ENCODE measurements around the gene CD164L2.
A peak's percentile ranks its signal among the peaks of the same experiment; 100 is the strongest.

Gene CD164L2

GRCh38 chr1:27346991-27347624 is 36.0 kb downstream of the CD164L2 start:
- no peak for DNase-seq (ENCODE audit: low read depth)

GRCh38 chr1:27346357-27346756 is 36.8 kb downstream of the CD164L2 start:
- DNase-seq (ENCODE audit: low read depth) = no peak

GRCh38 chr1:27345272-27345671 is 37.9 kb downstream of the CD164L2 start:
- DNase-seq (ENCODE audit: low read depth) = no peak

DNA sequence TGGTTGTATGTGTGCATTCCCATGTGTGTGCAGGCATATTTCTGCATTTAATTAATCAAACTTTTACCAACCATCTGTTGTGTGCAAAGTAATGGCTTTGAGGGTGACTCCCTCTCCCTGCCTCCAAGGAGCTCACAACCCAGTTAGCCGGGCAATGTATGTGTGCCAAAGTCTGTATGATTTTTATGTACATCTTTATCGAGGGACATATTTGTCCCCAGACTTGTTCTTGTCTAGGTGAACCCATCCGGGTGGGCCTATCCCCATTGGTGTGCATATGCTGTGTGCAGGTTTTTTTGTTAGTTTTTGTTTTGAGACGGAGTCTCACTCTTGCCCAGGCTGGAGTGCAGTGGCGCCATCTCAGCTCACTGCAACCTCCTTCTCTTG is 39.5 kb downstream of the CD164L2 start:
- DNase-seq (ENCODE audit: low read depth) = no peak

- DNase-seq (ENCODE audit: low read depth) = peak; percentile 63
These were observed 40.1 kb downstream of the CD164L2 start for GRCh38 chr1:27342778-27343638.

- DNase-seq (ENCODE audit: low read depth) = no peak
These were observed 40.7 kb downstream of the CD164L2 start for GRCh38 chr1:27342391-27342777.

DNA sequence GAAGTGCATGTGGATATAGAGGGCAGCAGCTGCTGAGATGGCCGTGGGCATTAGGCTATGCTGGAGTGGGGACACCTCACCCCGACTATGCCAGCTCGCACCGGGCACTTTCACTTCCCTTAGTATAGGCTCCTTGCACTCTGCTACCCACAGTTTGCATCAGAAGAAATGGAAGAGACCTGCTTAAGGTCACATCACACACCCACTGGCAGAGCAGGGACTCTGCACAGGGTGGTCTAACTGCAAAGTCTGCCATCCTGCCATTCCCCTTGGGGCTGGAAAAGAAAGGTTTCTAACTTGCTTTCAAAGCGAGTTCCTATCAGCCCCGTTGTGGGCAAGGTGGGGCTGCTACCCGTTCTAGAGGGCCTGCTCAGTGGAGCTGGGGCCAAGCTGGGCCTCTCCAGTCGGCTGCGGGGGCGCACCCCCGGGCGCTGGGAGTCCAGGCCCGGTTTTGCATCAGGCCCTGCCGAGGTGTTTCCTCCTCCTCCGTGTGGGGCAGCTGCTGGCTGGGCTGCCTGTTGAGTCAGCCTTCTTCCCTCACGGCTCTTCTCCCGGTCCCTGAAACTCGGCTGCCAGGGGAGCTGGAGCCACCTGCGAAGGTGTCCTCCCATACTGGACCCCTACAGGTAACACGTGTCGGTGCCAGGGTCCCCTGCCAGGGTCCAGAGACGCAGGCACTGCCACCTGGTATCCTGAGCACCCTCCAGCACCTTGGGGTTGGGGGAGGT is 41.4 kb downstream of the CD164L2 start, which contains the start of gene SYTL1:
TSS of gene SYTL1 (plus strand) at position 498 of the 728 bp plus-strand sequence. CDS start 3,313 bp downstream, outside the sequence.
- DNase-seq (ENCODE audit: low read depth) = peak; percentile 55

DNA sequence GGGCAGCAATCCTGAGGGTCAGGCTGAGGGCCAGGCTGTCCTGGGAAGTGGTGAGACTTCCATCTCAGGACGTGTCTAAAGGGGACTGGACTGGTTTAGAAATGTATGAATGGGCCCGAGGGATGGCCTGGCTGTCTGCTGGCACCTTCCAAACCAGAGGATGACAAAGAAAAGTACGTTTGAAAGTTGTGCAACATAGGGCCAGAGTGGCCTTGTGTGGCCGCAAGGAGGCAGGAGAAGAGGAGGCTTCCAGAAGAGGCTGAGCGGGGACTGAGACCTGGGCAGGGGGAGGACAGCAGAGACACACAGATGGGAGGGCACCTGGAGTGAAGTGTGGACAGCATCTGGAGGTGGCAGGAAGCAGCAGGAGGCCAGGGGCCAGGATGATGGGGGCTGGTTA is 43.9 kb downstream of the CD164L2 start:
- DNase-seq (ENCODE audit: low read depth) = no peak

DNA sequence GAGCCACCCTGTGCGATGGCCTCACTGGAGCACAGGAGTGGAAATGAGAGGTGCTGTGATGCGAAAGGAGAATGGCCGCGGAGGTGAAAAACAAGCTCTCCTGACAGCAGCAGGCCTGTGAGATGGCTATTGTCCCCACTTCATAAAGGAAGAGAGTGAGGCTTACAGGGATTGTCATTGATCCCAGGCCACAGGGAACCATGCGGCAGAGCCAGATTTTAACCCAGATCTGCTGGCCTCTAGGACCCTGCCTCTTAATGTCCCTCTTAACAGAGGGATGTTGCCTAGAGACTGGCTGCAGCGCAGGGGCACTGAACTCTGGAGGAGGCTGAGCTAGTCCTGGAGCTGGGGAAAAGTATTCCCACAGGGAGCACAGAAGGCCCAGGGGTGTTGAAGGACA is 44.4 kb downstream of the CD164L2 start:
- no peak for DNase-seq (ENCODE audit: low read depth)

DNA sequence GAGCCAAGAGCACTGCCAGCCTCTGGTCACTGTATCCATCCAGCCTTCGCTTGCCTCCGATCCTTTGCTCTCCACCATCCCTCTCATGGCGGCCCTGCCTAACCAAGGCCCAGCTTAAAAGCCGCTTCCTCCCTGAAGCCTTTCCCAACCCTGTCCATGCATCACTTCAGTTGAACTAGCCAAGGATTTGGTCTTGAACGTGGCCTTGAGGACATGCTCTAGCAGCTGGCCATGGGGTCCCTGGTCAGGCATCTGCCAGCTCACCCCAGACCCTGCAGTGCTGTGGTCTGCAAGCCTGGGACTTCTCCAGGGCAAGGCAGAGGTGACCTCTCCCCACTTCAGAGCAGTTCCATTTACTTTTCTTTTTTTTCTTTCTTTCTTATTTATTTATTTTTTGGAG is 46.4 kb downstream of the CD164L2 start:
- DNase-seq (ENCODE audit: low read depth) = no peak

DNA sequence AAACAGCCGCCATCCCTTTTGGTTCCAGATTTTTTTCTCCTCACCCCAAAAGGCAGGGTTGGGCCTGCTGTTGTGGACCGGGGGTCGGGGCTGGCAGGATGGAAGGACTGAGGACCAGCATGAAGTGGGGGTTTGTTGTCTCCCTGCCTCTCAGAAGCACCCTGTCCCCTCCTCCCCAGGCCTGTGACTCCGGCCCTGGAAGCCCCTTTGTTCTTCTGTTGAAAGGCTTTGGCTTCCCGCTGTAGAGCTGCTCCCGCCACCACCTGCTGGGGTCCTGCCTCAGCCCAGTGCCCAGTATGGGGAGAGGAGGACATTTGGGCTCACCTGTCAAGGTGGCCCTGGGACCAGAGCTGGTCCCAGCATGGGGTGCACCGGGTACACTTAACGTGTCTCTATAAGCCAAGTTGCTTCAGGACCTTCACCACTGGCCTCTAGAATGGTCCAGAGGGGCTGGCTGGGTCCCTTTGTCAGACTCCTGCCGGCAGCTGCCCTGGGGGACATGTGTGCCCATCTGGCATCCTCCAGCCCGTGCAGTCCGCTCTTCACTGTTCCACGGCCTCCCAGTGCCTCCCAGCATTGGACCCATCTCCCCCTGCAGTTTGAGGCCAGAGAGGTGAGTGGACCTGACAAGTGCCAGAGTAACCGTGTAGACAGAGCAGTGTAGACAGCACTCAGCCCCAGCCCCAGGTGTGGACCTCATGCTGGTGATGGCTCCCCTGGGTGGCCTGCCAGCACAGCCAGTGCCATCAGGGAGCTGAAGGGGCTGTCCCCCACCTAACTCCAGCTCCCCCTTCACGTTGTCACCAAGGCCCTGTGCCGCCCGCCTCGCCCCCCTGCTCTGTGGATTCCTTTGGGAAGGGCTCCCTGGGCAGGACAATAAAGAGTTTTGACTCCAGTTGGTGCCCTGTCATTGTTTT is 47.4 kb downstream of the CD164L2 start:
- DNase-seq (ENCODE audit: low read depth) = no peak

DNA sequence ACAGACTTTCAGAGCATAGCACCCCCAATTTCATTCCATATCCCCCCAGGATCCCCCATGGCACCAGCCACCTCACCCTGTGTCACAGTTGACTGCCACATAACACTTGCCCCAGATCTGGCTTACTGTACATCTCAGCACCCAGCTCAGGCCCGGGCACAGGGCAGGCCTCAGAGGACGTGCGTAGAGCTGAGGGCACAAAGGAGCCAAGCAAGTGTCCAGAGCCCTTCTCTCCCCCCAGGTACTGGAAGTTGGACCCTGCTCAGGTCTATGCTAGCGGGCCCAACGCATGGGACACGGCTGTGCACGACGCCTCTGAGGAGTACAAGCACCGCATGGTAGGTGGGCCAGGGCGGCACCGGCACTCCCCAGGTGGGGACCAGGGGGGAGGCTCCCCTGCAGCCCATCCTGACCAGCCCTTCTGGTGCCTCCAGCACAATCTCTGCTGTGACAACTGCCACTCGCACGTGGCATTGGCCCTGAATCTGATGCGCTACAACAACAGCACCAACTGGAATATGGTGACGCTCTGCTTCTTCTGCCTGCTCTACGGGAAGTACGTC is 49.3 kb downstream of the CD164L2 start:
- DNase-seq (ENCODE audit: low read depth) = no peak

DNA sequence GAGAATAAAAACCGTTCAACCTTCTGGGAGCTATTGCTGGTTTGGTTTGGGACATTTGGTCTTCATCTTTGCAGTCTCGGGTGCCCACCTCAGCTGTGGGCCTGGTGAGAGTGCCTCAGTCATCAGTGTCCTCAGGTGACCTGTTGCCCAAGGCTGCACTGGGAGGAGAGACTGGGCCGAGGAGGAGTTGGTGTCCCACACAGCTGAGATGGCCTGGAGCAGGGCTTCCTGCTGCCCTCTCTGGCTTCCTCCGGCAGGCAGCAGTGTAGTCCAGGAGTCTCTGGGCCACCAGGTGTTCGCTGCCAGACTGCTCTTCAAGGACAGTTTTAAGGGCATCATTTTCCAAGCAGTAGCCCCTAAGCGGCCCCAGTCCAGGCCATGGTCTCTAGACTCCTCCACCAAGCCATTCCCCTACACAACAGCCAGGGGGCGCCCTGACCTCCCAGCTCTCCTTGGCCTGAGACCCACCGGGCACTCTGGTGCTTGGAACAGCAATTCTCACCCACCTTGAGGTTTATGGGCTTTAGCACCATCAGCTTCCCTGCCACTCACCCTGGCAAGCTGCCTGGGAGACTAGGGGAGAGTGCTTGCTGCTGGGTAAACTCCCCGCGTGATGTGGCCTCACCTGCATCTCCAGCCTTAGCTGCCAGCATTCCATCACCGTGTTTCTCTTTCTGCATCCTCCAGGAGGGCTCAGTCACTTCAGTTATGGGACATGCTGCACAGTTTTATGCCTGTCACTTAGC is 50.4 kb downstream of the CD164L2 start:
- no peak for DNase-seq (ENCODE audit: low read depth)

DNA sequence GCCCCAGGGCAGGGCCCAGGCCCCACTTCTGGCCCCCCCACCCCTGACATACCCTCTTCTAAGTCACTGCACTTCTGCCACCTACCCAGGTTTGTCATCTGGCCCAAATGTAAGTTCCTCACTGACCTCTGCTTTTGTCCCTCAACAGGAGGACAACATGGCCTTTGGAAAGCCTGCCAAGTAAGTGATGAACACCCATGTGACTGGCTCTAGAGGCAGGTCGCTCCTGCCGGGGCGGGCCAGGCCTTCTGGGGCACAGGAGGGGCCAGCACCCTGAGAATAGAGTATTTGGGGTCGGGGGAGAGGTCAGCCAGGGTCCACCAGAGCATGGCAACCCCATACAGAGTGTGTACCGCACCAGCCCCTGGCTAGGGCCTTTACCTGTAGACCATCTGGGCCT is 51.2 kb downstream of the CD164L2 start:
- no peak for DNase-seq (ENCODE audit: low read depth)

DNA sequence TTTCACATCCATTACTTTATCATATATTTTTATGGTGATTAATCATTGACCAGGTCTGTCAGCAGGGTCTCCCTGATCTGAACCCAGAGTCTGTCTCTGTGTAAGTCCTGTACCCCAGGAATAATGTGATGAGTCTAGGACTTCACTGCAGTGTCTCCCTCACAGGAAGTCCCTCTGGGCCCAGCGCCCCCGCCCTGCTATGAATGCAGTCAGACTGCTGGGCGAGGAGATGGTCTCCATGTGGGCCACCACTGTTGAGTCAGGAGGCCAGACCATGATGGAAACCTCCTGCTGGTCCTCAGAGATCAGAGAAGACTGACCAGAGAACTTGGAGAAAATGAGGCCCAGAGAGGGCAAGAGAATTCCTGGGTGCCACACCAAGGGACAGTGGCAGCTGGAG is 51.7 kb downstream of the CD164L2 start:
- DNase-seq (ENCODE audit: low read depth) = no peak

GRCh38 chr1:27330786-27331185 is 52.3 kb downstream of the CD164L2 start:
- DNase-seq (ENCODE audit: low read depth) = no peak

All from stimulated activated CD8-positive, alpha-beta memory T cell treated with anti-CD3 and anti-CD28 coated beads, Interleukin-12 subunit alpha, Interleukin-12 subunit beta, amount 100 ng/mL, for 1 hour (primary cell).